HG02885 (cell line): Measurements from ENCODE around the gene RDH11.
"Not testable (repeated sequence)": the region's sequence is repeated elsewhere in the genome, so short reads cannot be mapped to it uniquely, and the experiment has no call there.

Experiments used
- ATAC-seq: cut with Tn5 transposase; IDR thresholded peaks from one replicate; pipeline ENCODE4 v1.9.1; 2021; ENCODE audit warnings: mild to moderate bottlenecking; ENCODE audit not compliant: unreplicated experiment, poor library complexity

Gene RDH11

DNA sequence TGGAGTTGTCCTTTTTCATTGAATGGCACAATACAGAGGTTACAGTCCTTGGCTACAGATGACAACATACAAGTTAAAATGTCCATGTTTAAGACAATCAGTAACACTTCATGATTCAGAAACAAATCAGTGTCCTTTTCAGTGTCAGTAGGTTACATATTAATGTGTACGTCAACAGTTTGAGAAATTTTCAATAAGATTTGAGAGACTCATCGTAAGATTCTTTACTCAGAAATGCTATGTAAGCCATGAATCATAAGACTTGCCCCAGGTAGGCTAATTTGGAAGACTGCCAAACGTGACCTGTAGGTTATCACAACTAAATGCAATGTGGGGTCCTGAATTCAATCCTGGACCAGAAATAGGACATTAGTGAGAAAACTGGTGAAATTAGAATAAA lies 9.6 kb upstream of the RDH11 start:
- ATAC-seq = no peak

DNA sequence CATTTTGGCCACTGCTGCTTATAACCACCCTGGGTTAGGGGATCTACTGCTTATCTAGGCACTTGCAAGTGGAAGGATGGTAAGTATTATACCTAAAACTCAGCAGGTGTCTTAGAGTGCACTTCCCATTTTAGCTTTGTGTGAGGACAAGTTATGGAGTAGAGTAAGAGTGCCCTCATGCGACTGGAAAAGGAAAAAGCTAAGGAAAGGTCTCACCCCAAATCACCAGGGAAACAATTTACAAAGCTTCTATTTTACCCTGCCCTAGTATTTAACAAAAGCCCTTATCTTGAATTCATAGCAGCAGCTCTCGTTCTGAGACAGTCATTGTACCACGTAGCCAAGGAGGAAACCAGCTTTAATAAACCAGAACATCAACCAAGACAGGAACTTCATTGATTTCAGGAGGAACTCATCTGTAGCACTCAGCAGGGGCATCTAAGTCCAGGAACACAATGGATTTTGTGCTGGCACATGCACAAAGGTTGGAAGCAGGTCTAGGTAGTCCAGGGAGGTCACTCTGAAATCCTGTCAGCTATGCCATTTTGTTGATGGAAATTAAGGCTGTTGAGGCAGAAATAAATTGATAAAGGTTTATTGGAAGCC lies 9.0 kb upstream of the RDH11 start:
- no peak for ATAC-seq

DNA sequence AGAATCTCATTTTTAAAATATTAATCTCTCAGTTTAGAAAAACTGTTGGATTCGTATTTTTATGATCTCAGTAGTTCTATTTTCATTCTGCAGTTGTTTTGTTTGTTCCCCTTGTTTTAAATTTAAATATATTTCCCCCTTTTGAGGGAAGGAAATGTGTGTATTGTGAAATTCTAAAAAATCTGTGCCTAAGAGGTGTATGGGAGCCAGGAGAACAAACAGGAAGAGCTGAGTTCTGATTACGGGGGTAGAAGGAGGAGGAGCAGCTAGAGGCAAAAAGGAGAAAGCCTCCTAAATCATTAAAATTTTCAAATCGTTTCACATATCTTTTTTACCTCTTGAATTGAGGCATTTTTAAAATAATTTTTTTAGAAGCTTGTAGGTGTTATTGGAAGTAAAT lies 8.4 kb upstream of the RDH11 start:
- no peak for ATAC-seq

DNA sequence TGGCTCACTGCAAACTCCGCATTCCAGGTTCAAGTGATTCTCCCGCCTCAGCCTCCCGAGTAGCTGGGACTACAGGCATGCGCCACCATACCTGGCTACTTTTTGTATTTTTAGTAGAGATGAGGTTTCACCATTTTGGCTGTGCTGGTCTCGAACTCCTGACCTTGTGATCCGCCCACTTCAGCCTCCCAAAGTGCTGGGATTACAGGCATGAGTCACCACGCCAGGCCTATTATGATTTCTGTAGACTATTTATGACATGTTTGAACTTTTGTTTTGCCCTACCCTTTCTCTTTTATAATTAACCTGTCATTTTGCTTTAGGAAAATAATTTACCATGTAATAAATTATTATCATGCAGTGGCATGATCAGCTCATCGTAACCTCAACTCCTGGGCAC lies 5.9 kb upstream of the RDH11 start, which contains the start of gene RDH12:
TSS of gene RDH12 (plus strand) at position 395 of the 400 bp plus-strand sequence. CDS start 20,757 bp downstream, outside the sequence.
- not testable (repeated sequence) for ATAC-seq

DNA sequence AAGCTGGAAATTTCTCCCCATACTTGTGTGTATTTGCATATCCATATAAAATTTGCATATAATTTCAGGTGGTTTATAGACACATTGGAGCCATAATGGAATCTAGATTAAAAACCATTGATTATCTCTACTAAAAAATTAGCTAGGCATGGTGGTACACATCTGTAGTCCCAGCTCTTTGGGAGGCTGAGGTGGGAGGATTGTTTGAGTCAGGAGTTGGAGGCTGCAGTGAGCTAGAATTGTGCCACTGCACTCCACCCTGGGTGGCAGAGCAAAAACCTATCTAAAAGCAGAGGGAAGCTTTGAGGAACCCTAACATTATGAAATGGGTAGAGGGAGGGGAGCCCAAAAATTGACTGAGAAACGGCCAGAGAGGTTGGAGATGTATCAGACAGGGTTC lies 2.6 kb upstream of the RDH11 start:
- ATAC-seq = no peak

DNA sequence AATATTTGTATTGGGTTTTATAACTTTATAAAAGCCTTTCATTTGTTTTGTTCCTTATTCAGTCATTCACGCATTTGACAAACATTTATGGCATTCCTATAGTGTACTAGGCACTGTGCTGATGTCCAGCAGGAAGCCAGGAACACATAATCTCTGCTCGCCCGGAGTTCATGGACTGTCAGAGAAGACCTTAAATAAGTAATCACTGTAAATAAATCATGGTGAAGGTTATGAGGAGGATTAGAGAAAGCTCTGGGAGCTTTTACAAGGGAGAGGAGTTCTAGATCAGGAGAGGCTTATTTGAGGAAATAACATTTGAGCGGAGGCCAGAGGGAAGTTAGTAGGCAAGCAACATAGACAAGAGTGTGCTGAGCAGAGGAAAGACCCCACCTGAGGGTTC lies 1.4 kb upstream of the RDH11 start:
- no peak for ATAC-seq

DNA sequence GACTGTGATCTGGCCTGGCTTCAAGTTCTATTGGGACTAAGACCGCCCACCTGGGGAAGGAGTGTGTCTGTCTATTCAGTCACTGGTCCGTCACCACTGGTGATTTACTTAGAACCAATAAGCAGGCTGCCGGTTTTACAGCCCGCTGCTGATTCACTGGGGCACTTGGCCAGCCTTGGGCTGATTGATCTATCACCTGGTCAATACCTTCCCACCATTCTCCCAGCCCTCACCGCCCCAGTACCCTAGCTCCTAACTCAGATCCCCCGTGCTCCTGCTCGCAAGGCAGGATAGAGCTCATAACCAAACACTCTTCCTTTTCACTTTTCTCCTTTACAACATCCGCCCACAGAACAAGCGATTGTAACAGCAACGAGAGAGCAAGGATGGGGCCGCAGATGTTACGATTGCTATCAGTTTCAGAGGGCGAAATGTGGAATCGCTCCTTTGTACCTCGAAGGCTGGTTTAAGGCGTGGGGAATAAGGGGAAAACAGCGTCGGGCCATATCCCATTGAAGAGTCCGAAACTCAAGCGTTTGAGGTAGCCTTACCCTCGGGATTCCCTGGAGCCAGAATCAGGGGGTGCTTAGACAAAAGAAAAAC lies 672 bp downstream of the RDH11 start:
- peak; percentile 89 for ATAC-seq

DNA sequence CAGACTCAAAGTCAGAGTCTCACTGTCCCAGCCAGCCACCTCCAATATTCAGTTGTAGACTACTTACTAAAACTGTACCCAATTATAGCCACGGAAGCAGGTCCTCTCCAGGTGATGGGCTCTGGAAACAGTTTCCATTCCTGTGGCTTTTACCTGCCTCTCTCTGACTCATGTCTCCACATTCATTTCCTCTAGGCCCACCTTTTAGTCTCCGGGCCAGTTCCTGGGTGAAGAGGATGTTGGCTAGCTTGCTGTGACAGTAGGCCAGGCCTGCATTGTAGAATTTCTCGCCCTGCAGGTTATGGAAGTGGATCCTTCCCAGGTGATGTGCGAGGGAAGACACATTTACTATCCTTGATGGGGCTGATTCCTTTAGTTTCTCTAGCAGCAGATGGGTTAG lies 5.6 kb downstream of the RDH11 start:
- ATAC-seq = no peak

DNA sequence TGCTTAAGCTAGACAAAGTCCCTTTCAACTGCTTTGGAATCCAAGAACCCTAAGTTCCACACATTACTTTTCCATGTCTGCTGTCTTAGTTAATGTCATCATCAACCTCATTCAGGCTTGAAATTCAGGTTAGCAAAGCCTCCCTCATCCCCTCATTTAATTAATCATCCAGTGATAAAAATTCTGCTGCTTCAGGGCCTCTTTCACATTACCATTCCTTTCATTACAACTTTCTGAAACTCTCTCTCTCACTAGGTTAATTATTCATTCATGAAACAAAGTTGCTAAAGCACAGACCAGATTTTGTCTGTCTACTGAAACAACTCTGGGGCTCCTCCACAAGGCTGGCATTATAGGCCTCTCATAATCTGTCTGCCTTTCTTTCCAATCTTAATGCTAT lies 11.7 kb downstream of the RDH11 start:
- no peak for ATAC-seq

DNA sequence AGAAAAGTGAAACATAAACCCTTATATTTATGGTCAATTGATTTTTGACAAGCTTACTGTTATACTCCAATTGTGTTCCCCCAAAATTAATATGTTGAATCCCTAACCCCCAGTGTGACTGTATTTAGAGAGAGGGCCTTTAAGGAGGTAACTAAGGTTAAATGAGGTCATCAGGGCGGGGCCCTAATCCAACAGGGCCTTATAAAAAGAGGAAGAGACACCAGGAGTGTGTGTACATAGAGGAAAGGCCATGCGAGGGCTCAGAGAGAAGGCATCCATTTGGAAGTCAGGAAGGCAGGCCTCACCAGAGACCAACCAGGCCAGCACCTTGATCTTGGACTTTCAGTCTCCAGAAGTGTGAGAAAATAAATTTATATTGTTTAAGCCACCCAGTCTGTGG lies 14.6 kb downstream of the RDH11 start:
- no peak for ATAC-seq

DNA sequence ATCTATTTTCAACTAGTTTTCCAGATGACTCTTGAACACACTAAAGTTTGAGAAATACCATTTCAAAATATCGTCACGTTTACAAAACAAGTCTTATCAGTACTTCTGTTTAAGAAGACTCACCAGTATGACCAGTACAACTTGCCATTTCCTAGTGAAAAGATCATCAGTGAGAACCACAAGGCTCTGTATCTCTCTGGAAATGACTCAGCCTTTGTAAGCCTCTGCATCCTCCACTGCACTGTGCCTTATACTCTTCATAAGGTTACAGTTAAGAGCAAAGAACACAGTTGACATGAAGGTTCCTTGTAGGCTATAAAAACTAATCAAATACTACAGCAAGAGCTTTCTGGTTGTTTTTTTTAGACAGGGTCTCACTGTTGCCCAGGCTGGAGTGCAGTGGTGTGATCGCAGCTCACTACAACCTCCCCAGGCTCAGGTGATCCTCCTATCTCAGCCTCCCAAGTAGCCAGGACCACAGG lies 15.4 kb downstream of the RDH11 start:
- peak; percentile 99 for ATAC-seq

DNA sequence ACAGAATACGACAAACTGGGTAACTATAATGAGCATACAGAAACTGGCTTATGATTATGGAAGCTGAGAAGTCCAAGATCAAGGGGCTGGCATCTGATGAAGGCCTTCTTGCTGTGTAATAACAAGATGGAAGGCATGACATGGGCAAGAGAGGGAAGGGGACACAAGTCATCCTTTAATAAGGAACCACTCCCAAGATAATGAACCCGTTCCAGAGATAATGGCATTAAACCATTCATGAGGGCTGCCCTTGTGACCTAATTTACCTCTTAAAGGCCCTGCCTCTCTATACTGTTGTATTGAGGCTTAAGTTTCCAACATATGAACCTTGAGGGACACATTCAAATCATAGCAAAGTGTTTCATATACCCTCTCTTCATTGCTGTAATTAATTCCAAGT lies 16.6 kb downstream of the RDH11 start:
- ATAC-seq = no peak

DNA sequence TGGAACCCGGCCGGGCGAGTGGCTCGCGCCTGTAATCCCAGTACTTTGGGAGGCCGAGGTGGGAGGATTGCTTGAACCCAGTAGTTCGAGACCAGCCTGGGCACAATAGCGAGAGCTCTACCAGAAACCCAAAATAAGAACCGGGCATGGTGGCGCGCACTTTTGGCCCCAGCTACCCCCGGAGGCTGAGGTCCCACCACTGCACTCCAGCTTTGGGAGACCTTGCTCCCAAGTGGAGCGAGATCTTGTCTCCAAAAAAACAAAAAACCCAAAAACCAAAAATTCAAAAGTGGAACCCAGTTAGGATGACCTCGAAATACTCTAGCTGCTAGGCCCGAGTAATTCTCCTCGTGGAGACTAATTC lies 20.4 kb downstream of the RDH11 start:
- ATAC-seq = no peak

DNA sequence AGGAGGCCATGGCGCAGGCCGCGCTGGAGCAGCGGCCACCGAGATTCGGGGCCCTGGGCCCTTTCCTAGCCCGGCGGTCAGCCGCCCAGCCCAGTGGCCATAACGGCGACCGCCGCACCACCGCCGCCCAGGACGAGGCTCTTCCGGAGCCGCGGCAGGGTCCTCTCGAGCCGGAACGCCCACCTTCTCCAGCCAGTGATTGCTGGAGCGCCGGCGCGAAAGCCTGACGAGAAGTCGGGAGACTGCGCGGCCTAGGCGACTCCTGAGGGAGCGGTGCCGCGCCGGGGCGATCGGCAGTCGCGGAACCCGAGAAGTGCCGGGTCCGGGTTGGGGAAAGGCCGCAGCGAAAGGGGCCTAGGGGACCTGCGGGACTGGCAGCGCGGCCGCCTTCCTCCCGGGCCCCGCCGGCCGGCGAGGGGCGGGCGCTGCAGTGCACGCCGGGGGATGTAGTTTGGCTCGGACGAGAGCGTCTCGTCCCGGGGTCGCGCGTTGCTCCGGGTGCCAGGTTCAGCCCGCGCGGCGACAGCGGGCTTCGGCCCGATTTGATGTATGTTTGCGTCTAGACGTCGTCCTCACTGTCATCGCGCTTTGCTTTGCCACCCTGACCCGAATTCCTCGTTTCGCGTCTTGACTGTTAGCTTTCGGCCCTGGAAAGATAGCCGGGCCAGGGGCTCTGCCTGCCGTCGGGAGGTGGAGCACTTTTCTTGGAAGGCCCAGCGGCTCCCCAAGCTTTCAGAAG lies 20.9 kb downstream of the RDH11 start, which contains the start of gene VTI1B:
TSS of gene VTI1B (minus strand) at position 153 of the 739 bp plus-strand sequence. CDS start at position 10, 143 bp downstream.
- peak; percentile 88 for ATAC-seq

DNA sequence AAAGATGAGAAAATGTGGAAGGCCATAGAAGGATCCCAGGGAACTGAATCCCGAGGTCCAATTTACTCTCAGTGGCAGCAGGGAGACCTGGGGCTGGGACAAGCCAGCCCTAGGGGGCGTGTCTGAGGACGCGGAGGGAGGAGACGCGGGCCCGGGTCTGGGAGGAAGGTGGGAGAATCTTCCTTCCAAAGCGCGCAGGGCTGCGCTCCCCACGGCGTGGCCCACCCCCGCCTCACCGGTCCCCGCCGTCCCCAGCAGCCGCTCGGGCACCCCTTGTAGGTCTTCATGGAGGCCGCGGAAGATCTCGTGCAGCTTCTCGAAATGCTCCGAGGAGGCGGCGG lies 21.5 kb downstream of the RDH11 start:
- ATAC-seq = peak; percentile 66

DNA sequence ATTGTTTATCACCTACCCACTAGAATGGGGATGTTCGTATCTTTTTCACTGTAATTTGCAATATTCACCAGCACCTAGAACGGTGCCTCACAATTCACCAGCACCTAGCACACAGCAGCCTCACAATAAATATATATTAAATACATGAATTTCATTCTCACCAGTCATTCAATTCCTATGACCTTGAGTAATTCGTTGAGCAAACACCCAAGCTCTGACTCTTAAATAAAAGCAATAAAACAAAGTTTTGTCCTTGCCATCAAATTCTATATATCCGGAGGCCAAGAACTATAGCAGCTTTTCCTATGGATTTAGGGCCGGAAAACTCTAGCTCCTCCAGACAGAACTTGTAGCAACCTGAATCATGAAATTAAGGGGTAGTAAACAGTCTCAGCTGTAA lies 22.1 kb downstream of the RDH11 start:
- ATAC-seq = no peak

DNA sequence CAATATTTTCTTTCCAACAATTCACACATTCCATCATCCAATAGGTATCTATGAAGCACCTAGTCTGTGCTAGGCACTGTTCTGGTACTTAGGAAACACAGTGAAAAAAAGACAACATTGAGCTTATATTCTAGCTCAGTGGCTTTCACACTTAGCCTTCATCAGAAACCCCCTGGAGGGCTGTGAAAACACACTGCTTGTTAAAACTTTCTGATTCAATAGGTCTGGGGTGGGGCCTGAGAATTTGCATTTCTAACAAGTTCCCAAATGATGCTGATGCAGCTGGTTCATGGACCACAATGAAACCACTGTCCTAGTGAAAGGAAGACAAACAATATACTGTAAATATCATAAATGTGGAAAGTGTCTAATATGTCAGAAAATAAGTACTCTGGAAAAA lies 27.0 kb downstream of the RDH11 start:
- ATAC-seq = no peak

DNA sequence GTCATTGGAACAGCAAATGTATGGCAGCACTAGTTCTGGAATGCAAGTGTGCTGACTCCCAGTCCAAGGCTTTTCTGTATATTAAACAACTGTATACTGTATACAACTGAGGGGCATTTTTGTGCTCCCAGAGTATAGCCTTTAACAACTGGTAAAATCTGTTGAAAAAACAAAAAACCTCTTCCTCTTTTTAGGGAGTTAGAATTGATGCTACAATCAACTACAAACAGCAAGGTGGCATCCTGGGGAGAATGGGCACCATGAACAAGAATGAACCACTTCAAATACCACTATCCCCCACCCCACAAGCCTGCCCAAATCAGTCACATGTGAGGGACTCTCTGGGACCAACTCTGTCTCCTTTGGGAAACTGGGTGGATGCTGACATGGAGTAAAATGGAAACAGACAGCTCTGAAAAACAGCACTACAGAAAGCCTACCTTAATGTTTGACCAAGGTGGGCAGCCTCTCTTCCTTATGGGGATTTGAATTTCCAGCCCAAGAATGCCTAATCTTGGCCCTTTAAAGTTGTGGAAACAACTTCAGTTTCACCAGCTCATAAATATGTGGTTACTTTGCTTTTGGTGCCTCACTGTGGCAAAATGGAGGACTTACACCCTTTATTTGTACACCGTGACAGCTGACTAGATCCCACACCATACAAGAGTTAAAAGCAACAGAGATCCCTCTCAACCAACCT lies 28.7 kb downstream of the RDH11 start:
- peak; percentile 71 for ATAC-seq

DNA sequence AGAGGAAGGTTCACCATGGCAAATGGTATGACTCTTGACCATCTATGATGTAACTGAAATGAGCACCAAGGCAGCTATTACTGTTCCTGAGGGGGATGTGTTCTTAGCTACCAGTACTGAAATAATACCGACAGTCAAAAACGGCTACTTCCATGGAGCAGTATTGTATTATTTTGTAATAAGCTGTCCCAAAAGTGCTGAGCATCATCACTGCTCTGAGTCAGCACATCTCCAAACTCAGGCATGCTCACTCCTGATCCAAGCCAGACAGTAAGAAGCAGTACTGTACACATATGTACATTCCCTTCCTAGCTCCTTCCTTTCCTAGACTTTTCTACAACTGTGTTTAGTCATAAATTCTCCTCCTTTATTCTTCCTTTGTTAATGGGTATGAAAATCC lies 29.7 kb downstream of the RDH11 start:
- no peak for ATAC-seq

DNA sequence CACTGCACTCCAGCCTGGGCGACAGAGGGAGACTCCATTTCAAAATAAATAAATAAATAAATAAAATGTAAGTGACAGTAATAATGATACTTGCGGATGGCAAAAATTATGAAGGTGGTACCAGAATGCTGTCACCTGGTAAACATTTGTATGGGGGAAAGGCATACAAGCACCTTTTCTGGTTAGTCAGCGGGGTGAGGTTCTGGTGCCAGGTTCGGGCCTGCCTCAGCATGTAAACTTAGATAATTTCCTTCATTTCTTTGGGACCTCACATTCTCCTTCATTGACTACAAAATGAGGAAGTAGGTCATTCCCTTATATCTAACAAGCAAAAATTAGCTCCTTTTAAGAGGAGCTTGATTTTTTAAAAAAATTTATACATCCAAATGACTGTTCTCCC lies 31.9 kb downstream of the RDH11 start:
- no peak for ATAC-seq

DNA sequence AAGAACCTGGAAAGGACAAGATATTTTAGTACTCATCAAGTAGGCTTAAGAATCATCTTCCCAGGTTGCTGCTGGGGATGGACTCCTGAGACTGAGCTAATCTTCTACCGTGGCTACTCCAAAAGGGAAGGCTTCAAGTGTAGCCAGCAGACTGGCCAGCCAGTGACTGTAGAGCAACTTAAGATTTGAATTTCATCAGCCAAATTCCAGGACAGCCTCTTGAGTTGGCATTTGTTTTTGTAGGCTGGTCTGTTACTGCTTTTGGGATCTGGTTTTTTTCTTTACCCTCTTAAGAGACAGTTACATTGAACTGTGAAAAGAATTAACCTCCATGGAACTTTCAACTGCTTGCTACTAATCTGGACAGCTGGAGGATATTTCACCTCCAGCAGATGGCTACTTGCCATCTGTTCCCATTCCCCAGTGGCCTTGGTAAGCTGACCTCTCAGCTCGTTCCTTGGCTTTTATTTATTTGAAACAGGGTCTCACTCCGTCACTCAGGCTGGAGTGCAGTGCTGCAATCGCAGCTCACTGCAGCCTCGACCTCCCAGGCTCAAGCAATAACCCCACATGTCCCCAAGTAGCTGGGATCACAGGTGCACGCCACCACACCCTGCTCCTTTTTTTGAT lies 41.8 kb downstream of the RDH11 start:
- ATAC-seq = no peak
